IMR-90 (cell line): ENCODE measurements around the gene CNST. TPM values are rescaled to one million over a fixed set of nuclear protein-coding genes. Genes with fewer than 3 reads are reported as not detected.

Source experiments
- ATAC-seq: fragments of 200-7000 bp; cut with Tn5 transposase; 2 replicates; pipeline ENCODE4 v1.9.1; 2020; ENCODE audit warnings: low read depth, mild to moderate bottlenecking, moderate library complexity
- BruUV-seq: library from RNA; stranded (reverse); fragments of 400-500 nt; replicated peaks from 2 replicates; lab custom pipeline; 2021; lab: Mats Ljungman, UMichigan
- CTCF ChIA-PET: fragments of 300-600 bp; formaldehyde crosslinking; extraction: SDS; loops from one replicate; lab custom pipeline; 2021; ENCODE audit warnings: antibody characterized with exemption; lab: Yijun Ruan, JAX
- POLR2A ChIA-PET: fragments of 300-600 bp; sonication (Branson Sonifier 250); formaldehyde crosslinking; loops from one replicate; lab custom pipeline; 2022; ENCODE audit warnings: antibody characterized with exemption; ENCODE audit not compliant: unreplicated experiment; lab: Charles Lee
- DNase-seq: peaks from one replicate; pipeline ENCODE4 v3.0.0; 2013
- H2AFZ ChIP-seq: replicated peaks from 2 replicates; pipeline ENCODE3; 2013; ENCODE audit warnings: low read length, mild to moderate bottlenecking; ENCODE audit not compliant: poor library complexity
- H2AK5ac ChIP-seq: 2 replicates; pipeline ENCODE4 v1.6.1; 2013; ENCODE audit warnings: low read depth, low read length, inconsistent platforms
- H2AK9ac ChIP-seq: replicated peaks from 2 replicates; pipeline ENCODE3; 2013; ENCODE audit warnings: mild to moderate bottlenecking, low read depth, low read length, moderate library complexity; ENCODE audit not compliant: poor library complexity
- H2BK120ac ChIP-seq: 2 replicates; pipeline ENCODE4 v1.6.1; 2013; ENCODE audit warnings: low read depth, low read length, inconsistent platforms
- H2BK15ac ChIP-seq: 3 replicates; pipeline ENCODE4 v1.6.1; 2013; ENCODE audit warnings: low read depth, low read length, inconsistent platforms
- H2BK20ac ChIP-seq: 2 replicates; pipeline ENCODE4 v1.6.1; 2013; ENCODE audit warnings: low read depth, mild to moderate bottlenecking, inconsistent platforms, low read length, moderate library complexity
- H2BK5ac ChIP-seq: 2 replicates; pipeline ENCODE4 v1.6.1; 2013; ENCODE audit warnings: mild to moderate bottlenecking, low read depth, low read length, inconsistent platforms; ENCODE audit not compliant: poor library complexity, severe bottlenecking
- H3K14ac ChIP-seq: replicated peaks from 2 replicates; pipeline ENCODE4 v1.6.1; 2013; ENCODE audit warnings: low read depth, low read length, inconsistent platforms
- H3K18ac ChIP-seq: 2 replicates; pipeline ENCODE4 v1.6.1; 2013; ENCODE audit warnings: low read depth, low read length, control low read depth
- H3K23ac ChIP-seq: 2 replicates; pipeline ENCODE4 v1.6.1; 2013; ENCODE audit warnings: low read depth, low read length, inconsistent platforms
- H3K27ac ChIP-seq: 2 replicates; pipeline ENCODE4 v1.5.1; 2013; ENCODE audit warnings: mild to moderate bottlenecking, control low read depth, low read length; ENCODE audit not compliant: insufficient read depth
- H3K27me3 ChIP-seq: 2 replicates; pipeline ENCODE4 v1.6.1; 2013; ENCODE audit warnings: low read length; ENCODE audit not compliant: control insufficient read depth, insufficient read depth
- H3K36me3 ChIP-seq: 2 replicates; pipeline ENCODE4 v1.6.1; 2013; ENCODE audit warnings: low read length, mixed read lengths; ENCODE audit not compliant: control insufficient read depth, insufficient read depth
- H3K4ac ChIP-seq: 2 replicates; pipeline ENCODE4 v1.6.1; 2013; ENCODE audit warnings: low read depth, low read length, inconsistent platforms
- H3K4me1 ChIP-seq: 2 replicates; pipeline ENCODE4 v1.6.1; 2013; ENCODE audit warnings: low read length, mixed read lengths; ENCODE audit not compliant: control insufficient read depth, insufficient read depth
- H3K4me2 ChIP-seq: 2 replicates; pipeline ENCODE4 v1.6.1; 2013; ENCODE audit warnings: low read depth, mild to moderate bottlenecking, control low read depth, low read length, moderate library complexity
- H3K4me3 ChIP-seq: 2 replicates; pipeline ENCODE4 v1.5.1; 2013; ENCODE audit warnings: low read depth, mild to moderate bottlenecking, control low read depth, low read length, moderate library complexity; ENCODE audit not compliant: insufficient read depth
- H3K56ac ChIP-seq: 2 replicates; pipeline ENCODE4 v1.6.1; 2013; ENCODE audit warnings: low read length, inconsistent platforms; ENCODE audit not compliant: insufficient read depth; ENCODE audit errors: extremely low read depth
- H3K79me1 ChIP-seq, 2 experiments: 2 replicates each; pipeline ENCODE4 v1.6.1; 2013; ENCODE audit warnings: low read length in 2 of 2, inconsistent platforms in 1 of 2, low read depth in 1 of 2
- H3K9ac ChIP-seq: 2 replicates; pipeline ENCODE4 v1.6.1; 2013; ENCODE audit warnings: low read depth, low read length, control low read depth
- H3K9me1 ChIP-seq: 2 replicates; pipeline ENCODE4 v1.6.1; 2013; ENCODE audit warnings: low read length, inconsistent platforms; ENCODE audit not compliant: insufficient read depth
- H3K9me3 ChIP-seq: 2 replicates; pipeline ENCODE4 v1.6.1; 2013; ENCODE audit warnings: low read length; ENCODE audit not compliant: control insufficient read depth, insufficient read depth
- H4K20me1 ChIP-seq: 2 replicates; pipeline ENCODE4 v1.6.1; 2013; ENCODE audit warnings: low read length, inconsistent platforms; ENCODE audit not compliant: insufficient read depth
- H4K5ac ChIP-seq: 2 replicates; pipeline ENCODE4 v1.6.1; 2013; ENCODE audit warnings: mild to moderate bottlenecking, low read depth, low read length, control low read depth
- H4K8ac ChIP-seq, 2 experiments: 2 replicates each; pipeline ENCODE4 v1.6.1; 2013; ENCODE audit warnings: low read depth in 2 of 2, low read length in 2 of 2, control low read depth in 1 of 2, inconsistent platforms in 1 of 2
- H4K91ac ChIP-seq: 2 replicates; pipeline ENCODE4 v1.6.1; 2013; ENCODE audit warnings: low read depth, low read length, inconsistent platforms; ENCODE audit not compliant: insufficient read depth
- CEBPB ChIP-seq: IDR thresholded peaks from 2 replicates; pipeline ENCODE4 v1.6.1; 2012; ENCODE audit warnings: low read depth, low read length, improper control_type of control experiment
- RCOR1 ChIP-seq: IDR thresholded peaks from 2 replicates; pipeline ENCODE4 v1.6.1; 2012; ENCODE audit warnings: mild to moderate bottlenecking, low read length, improper control_type of control experiment; ENCODE audit not compliant: insufficient replicate concordance
- WGBS, 2 experiments: methylation state at CpG; one replicate each; pipeline versions ENCODE4 v1.1.5 to v1.1.7; 2013; ENCODE audit warnings: missing lambda C conversion rate in 2 of 2; ENCODE audit not compliant: insufficient read length in 1 of 2; ENCODE audit errors: extremely low coverage in 2 of 2; 5-methylcytosine and 5-hydroxymethylcytosine counted together
- dilution Hi-C: fragments of 300-500 bp; cut with HindIII; formaldehyde crosslinking; loops from one replicate; pipeline ENCODE4 v1.14.3; 2018; ENCODE audit warnings: low sequenced_read_pairs; ENCODE audit not compliant: unreplicated experiment
- in situ Hi-C: fragments of 300-500 bp; cut with MboI; formaldehyde crosslinking; loops from 3 replicates; pipeline ENCODE4 v1.14.3; 2019; ENCODE audit warnings: low sequenced_read_pairs, inconsistent platforms, mixed read lengths
- intact Hi-C: fragments of 100-400 bp; cut with micrococcal nuclease; formaldehyde crosslinking; loops from 2 replicates; pipeline ENCODE4 v1.10.0; 2022
- polyA plus RNA-seq, 3 experiments: library from polyadenylated mRNA; depleted of rRNA; stranded (reverse); fragments of >200 nt; gene quantifications; 2 replicates each; pipeline ENCODE4 v1.2.3, GENCODE V29; 2012; ENCODE audit warnings: low replicate concordance in 1 of 3
- total RNA-seq: library from RNA; depleted of rRNA; stranded (reverse); fragments of >200 nt; gene quantifications from 2 replicates; pipeline ENCODE4 v1.2.3, GENCODE V29; 2012
- TF ChIP-seq, protein P1 (sequence below): fragments of 150-350 bp; IDR thresholded peaks from 2 replicates; pipeline ENCODE4 v1.6.1; 2017; ENCODE audit warnings: mild to moderate bottlenecking, antibody characterized with exemption, low read length, low read depth

Gene CNST
- total and polyA plus RNA-seq, 2 of the 4 experiments (the other 2 are of a cell fraction) = 15.4 to 25.5 TPM

DNA sequence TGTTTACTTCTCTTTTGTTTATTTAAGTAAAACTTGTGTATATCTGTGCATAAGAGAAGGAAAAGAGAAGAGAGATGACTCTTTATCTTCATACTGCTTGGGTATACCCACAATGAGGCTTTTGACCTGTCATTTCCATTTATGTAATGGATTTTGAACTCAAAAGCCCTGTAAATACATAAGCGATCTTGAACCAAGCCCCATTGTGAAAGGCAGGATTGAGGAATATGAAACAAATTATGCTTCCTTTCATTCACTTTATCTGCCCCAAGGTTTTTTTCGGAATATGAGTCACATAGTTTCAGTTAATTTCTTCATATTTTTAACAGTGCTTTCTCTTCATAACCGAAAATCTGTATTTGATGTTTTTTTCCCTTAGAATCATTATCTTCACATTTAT lies 21.4 kb downstream of the CNST start:
- Histone ChIP-seq H4K5ac (peak overlapping the region; percentile 38; the same call in 1 of the 2 replicates), H2AFZ (no peak overlapping the region), H2BK5ac (peak overlapping the region; percentile 91), H2BK120ac (peak overlapping the region; percentile 90), H4K20me1 (no peaks in the 10 kb centered on the region), H2BK15ac (peak overlapping the region; percentile 38; the same call in 1 of the 3 replicates), H2AK9ac (no peak overlapping the region), H3K36me3 (peaks cover 8% of the 10 kb centered on the region), H3K56ac (0 out of 2 replicates have a peak overlapping the region, but pooled peaks have one; percentile 20), H4K91ac (no peak overlapping the region), H3K14ac (no peak overlapping the region; the same call in 1 of the 2 replicates), H2BK20ac (peak overlapping the region; percentile 61; the same call in 1 of the 2 replicates), H3K4me2 (peak overlapping the region; percentile 81; the same call in 1 of the 2 replicates), H3K23ac (peak overlapping the region; percentile 73; the same call in 1 of the 2 replicates), H3K9me1 (peaks cover 18% of the 10 kb centered on the region), H4K8ac (peak overlapping the region in 1 of 2 experiments; percentile 25; a peak in 1 of 4 replicates), H3K4me1 (peaks cover 18% of the 10 kb centered on the region), H3K18ac (peak overlapping the region; percentile 74), H3K27me3 (no peaks in the 10 kb centered on the region), H2AK5ac (no peak overlapping the region), H3K79me1 (peaks cover 22 to 59% of the 10 kb centered on the region in 2 experiments), H3K4ac (peak overlapping the region; percentile 70; the same call in 1 of the 2 replicates), H3K9me3 (peaks cover 2% of the 10 kb centered on the region; the same call in 1 of the 2 replicates), H3K27ac (peak overlapping the region; percentile 6; the same call in 1 of the 2 replicates), H3K9ac (no peak overlapping the region), H3K4me3 (peak overlapping the region; percentile 12; the same call in 1 of the 2 replicates)
- in situ Hi-C loops = no loop called here
- no CpG with 5 or more reads among the region's 3 CpGs for WGBS, 2 experiments
- peak; percentile 72 for DNase-seq
- TF ChIP-seq RCOR1 (no peak), CEBPB (peak; percentile 54; the same call in 1 of the 2 replicates)
- TF ChIP-seq, protein P1, sequence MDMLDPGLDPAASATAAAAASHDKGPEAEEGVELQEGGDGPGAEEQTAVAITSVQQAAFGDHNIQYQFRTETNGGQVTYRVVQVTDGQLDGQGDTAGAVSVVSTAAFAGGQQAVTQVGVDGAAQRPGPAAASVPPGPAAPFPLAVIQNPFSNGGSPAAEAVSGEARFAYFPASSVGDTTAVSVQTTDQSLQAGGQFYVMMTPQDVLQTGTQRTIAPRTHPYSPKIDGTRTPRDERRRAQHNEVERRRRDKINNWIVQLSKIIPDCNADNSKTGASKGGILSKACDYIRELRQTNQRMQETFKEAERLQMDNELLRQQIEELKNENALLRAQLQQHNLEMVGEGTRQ = no peak
- ATAC-seq = peak; percentile 74
- no TSS peak for BruUV-seq
- dilution Hi-C loops = no loop called here
- ChIA-PET POLR2A (no interaction called here), CTCF (no interaction called here)
- intact Hi-C loops = no loop called here
